8988T (cell line): Measurements from ENCODE around the gene ZNF407.

Source experiments
- DNase-seq: peaks from one replicate; pipeline ENCODE4 v3.0.0; 2011

Gene ZNF407

DNA sequence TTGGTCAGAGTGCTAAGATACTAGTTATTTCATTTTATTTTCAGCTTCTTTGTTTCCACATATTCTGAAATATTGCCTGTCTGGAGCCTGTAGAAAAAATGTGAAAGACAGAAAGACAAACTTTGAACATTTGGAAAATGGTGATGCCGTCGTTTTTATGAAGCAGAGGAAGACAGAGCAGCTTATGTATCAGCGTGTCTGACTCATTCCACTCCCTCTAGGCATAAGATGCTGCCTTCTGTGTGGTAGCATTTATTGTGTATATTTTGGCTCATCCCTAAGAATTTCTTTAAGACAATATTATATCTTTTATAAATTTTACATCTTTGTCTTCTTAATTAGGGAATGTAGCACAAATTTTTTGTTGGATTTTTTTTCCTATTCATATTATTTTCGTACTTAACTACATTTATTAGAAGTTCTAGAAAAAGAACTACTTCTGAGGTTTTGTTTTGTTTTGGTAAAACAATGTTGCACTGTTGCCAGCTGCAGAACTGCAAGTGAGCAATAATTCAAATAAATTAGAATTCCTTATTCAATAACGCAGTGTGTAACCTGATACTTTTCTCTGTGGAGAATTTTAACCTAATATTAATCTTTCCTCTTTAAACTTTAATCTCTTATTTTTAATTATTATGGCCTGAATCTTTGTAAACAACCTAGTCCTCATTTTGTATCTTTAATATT is 300.4 kb downstream of the ZNF407 start:
- no peak for DNase-seq

- no peak for DNase-seq
These were observed 301.3 kb downstream of the ZNF407 start for GRCh38 chr18:74898965-74899364.

DNA sequence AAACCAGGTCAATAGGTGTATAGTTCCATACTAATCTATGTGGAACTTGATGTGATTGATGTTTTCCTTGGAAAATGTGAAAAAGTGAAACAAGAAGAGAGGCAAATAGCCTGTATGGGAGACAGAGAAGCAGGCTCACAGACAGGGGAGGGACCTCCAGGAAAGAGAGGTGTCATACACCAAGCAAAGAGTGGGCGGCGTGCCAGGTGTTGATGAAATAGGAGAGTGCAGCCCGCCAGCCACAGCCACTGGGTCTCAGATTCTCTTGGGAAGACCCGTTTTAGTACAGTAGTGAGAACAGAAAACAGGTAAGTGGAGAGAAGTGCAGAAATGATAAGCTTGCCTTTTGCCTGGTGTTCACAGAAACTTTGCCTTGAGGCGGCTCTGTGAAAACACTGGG is 301.9 kb downstream of the ZNF407 start:
- DNase-seq = no peak

DNA sequence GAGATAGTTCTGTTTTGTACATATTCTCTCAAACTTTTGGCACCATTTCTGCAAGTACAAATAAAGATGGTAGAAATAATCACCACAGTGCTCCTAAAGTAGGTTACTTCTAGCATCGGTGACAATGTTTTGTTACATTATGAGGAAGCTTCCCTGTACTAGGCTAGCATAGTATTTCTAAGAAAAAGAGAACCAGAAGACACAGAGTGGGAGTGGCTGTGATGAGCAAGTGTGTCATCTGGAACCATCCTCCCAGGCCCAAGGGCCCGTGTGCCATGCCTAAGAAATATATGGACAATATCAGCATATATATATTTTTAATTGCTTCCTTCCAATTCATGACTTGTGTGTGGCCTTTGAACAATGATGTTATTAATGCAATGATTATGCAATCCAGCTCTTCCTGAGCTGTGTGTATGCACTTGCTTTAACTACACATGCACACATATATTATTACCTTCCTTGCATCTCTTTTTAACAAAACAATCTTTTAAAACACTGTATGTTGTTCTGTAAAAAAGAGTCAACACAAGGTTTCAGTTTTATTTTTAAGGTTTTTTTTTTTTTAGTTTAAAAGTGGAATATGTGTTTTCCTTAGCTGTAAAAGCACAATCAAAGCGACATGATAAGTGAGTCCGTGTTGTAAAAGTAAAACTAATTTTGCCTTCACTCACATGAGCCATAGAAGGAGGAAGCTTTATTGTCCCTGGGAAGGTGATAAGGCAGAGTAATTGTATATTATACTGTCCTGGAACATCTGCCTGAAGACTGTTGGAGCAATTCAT is 303.9 kb downstream of the ZNF407 start:
- no peak for DNase-seq

- no peak for DNase-seq
These were observed 304.4 kb downstream of the ZNF407 start for GRCh38 chr18:74902147-74902455.

DNA sequence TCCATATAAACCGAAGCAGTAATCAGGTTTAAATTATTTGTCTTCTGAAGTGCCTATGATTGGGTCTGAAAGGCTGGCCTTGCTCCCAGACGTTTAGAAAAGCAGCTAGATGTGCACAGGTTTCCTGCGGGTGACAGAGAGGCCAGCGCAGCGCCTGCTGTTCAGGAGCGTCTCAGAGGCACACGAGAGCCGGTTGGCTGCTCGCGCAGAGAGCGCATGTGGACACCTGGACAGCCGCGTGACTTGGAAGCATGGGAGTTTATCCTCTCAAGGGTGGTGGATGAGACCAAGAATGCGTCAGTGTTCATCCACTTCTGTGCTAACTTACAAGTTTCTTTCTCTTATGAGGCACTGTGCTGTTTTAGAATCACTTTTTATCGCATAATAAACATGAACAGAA is 307.6 kb downstream of the ZNF407 start:
- no peak for DNase-seq

GRCh38 chr18:74906184-74906583 is 308.5 kb downstream of the ZNF407 start:
- no peak for DNase-seq

DNA sequence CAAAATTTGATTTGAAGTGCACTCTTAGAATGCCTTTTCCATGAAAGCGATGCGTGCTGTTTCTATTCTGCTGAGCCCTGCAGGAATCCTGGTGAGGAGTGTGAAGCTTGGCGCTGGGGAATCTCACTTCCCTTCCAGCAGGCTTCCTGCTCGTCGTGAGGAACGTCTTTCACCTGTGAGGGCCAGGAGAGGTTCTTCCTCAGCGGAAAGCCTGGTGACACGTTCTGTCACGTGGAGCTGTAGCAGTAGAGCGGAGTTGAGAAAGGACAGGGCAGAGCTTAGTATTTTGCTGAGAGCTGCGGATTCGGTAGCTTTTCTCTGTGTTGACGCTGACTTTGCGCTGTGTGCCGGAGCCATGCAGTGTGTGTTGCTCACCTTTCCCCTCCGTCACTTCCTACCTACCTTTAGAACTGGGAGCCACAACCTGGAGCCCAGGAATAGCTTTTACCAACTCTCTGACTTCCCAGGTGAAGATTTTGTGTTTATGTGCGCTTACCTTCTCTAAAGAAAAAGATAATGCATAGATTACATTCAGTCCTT is 316.5 kb downstream of the ZNF407 start:
- DNase-seq = no peak

DNA sequence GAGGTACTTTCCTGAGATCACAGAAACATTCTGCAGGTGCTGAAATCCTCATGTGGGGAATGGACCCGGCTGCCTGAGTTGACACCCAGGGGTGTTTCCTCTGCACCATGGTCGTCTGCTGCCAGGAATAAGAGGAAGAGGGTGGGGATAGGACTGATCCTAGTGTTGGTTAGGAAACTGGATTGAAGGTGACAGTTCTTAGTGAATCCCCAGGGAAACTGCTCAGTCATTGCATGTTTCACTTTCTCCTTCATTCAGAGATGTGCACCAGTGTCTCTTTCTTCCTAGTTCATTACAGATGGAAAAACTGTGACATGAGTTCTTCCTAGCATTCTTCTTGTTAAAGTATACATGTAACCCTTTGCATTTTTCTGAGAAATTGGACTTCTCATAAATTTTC is 317.0 kb downstream of the ZNF407 start:
- DNase-seq = no peak

- DNase-seq = no peak
These were observed 319.2 kb downstream of the ZNF407 start for GRCh38 chr18:74916773-74917393.

- no peak for DNase-seq
These were observed 320.7 kb downstream of the ZNF407 start for GRCh38 chr18:74918276-74918790.

DNA sequence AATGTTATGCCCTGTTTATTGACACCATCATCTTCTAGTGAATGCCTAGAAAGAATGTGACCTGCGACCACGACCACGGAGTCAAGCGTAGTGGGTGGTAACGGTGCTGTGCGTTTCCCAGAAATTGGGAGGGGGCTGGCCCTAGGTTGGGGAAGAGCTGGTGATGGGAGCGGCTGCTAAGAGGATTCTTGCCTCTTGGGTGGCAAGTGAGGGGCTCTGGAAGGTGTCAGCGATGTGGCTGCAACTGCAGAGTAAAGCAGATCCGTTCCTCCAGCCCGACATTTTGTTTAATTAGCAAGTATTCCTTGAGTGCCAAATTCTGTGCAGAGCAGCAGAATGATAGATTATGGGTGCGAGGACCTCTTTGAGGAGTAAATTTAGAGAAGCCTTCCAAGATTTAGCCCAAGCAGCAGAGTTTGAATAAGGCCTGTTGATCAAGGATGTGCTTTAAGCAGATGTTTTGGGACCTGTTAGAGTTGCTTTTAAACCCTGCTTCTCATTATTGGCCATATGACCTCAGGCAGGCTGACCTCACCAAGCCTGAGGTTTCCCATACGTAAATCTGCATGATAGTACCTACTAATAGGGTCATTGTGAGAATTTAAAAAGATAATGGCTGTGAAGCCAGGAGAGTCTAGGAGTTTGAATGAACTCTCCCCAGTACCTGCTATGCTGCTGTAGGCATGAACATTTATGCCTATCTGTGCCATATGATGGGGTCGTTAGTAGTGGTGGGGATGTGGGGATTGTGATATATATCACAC is 323.6 kb downstream of the ZNF407 start:
- DNase-seq = no peak

- no peak for DNase-seq
These were observed 328.4 kb downstream of the ZNF407 start for GRCh38 chr18:74926051-74926450.

- DNase-seq = no peak
These were observed 330.7 kb downstream of the ZNF407 start for GRCh38 chr18:74928194-74928968.

GRCh38 chr18:74929110-74929509 is 331.4 kb downstream of the ZNF407 start:
- no peak for DNase-seq

GRCh38 chr18:74930616-74931015 is 332.9 kb downstream of the ZNF407 start:
- no peak for DNase-seq

DNA sequence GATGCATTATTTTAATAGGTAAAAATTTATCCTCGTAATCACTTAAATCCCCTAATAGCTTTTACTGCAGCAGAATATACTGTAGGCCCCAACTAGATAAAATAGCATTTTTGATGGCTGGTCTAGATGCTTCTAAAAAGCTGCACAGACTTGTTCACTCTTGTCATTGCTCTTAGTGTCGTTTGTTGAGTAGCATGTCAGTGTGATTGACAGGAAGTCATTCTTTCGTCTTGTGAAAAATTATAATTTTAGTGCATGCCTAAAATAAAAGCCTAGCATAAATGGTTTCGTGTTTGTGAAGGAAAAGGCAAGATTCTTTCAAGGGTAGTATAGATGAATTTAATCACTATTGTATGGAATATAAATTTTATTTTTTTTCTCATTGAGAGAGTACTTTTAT is 336.3 kb downstream of the ZNF407 start:
- no peak for DNase-seq

DNA sequence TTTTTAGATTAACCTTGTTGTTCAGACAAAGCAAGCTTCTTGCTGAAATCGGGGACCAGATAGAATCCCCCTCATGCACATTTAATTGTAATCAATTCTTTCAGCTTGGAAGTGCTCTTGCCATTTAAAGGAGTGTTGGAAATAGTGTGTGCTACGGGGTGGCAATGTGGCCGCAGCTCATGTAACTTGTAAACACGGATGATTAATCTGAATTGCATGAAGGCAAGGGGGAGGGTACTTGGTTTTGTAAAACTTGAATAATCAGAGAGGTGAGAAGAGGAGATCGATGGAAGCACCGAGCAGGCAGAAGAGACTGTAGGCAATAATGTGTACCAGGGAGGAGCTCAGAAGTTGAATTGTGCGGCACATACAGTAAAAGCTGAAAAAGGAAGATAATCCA is 337.8 kb downstream of the ZNF407 start:
- no peak for DNase-seq

- DNase-seq = no peak
These were observed 338.7 kb downstream of the ZNF407 start for GRCh38 chr18:74936343-74936742.

GRCh38 chr18:74937291-74937690 is 339.6 kb downstream of the ZNF407 start:
- no peak for DNase-seq

DNA sequence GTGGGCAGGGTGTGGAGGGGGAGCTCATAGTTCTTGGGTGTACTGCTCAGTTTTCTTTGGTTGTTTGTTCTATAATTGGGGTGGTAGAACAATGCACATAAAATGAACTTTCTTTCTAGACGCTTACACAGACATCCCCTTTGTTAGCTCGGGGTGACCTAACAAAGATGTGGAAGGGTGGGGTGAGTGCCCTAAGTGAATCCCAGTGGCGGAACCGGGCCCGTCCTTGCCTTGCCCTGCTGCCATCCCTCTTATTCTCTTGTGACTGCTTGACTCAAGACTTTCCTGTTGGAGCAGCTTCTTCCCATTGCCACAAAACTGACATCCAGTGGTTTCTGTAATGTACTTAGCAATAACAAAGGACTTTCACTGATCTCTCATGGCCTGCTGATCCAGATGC is 343.2 kb downstream of the ZNF407 start:
- no peak for DNase-seq

GRCh38 chr18:74942319-74942910 is 344.7 kb downstream of the ZNF407 start:
- DNase-seq = no peak
